ENCODE data around the gene MOCS2. TPM values are rescaled to one million over a fixed set of nuclear protein-coding genes. Genes with fewer than 3 reads are reported as not detected.

Gene MOCS2
- total and polyA plus RNA-seq, 4 donors = 25.3 to 71.0 (median 26.8) TPM

GRCh38 chr5:53076014-53076583 is 33.5 kb downstream of the MOCS2 start:
- no peak for DNase-seq
- WGBS, 2 donors = 86 to 94% methylated on average over 2 of the region's 2 CpGs
- H3K36me3 ChIP-seq (ENCODE audit: control insufficient read depth in 4 of 4, insufficient read depth in 4 of 4, low read length in 4 of 4) = peaks cover 0 to 17% (median 3%) of the 10 kb centered on the region in 4 donors

GRCh38 chr5:53073348-53073747 is 36.2 kb downstream of the MOCS2 start:
- H3K4me1 ChIP-seq (ENCODE audit: control insufficient read depth in 5 of 5, insufficient read depth in 5 of 5, low read length in 5 of 5) = peaks cover 0 to 2% (median 0%) of the 10 kb centered on the region in 5 donors
- H3K9ac ChIP-seq (ENCODE audit: insufficient read depth in 1 of 2, low read length in 2 of 2) = no peak overlapping the region
- no peak for DNase-seq
- H3K4me3 ChIP-seq = no peak overlapping the region
- no peak overlapping the region for H3K27ac ChIP-seq (ENCODE audit: low read depth in 1 of 2, low read length in 1 of 2)
- no peaks in the 10 kb centered on the region for H3K27me3 ChIP-seq (ENCODE audit: control insufficient read depth in 3 of 3, insufficient read depth in 3 of 3, low read length in 2 of 3)
- WGBS, 2 donors = 81 to 93% methylated on average over 2 of the region's 2 CpGs
- peaks cover 0 to 18% (median 3%) of the 10 kb centered on the region in 4 donors for H3K36me3 ChIP-seq (ENCODE audit: control insufficient read depth in 4 of 4, insufficient read depth in 4 of 4, low read length in 4 of 4)
- ATAC-seq (ENCODE audit: insufficient read depth, low FRiP score) = no peak
- peaks cover 0 to 2% (median 0%) of the 10 kb centered on the region in 4 donors for H3K9me3 ChIP-seq (ENCODE audit: control insufficient read depth in 4 of 4, insufficient read depth in 3 of 4, low read length in 3 of 4)
- no peak for TF ChIP-seq CTCF (IDR thresholded peaks at IDR 0.05; ENCODE audit: control extremely low read depth, extremely low read depth)

More at GRCh38 chr5:53076014-53076583, 33.5 kb downstream of the MOCS2 start:
- Histone ChIP-seq H3K9ac (ENCODE audit: insufficient read depth in 1 of 2, low read length in 2 of 2) (no peak overlapping the region), H3K4me3 (no peak overlapping the region), H3K9me3 (ENCODE audit: control insufficient read depth in 4 of 4, insufficient read depth in 3 of 4, low read length in 3 of 4) (peaks cover 0 to 2% (median 0%) of the 10 kb centered on the region in 4 donors), H3K27ac (ENCODE audit: low read depth in 1 of 2, low read length in 1 of 2) (no peak overlapping the region), H3K4me1 (ENCODE audit: control insufficient read depth in 5 of 5, insufficient read depth in 5 of 5, low read length in 5 of 5) (peaks cover 0 to 2% (median 0%) of the 10 kb centered on the region in 5 donors), H3K27me3 (ENCODE audit: control insufficient read depth in 3 of 3, insufficient read depth in 3 of 3, low read length in 2 of 3) (no peaks in the 10 kb centered on the region)
- ATAC-seq (ENCODE audit: insufficient read depth, low FRiP score) = no peak
- TF ChIP-seq CTCF (IDR thresholded peaks at IDR 0.05; ENCODE audit: control extremely low read depth, extremely low read depth) = no peak

GRCh38 chr5:53071738-53072137 is 37.8 kb downstream of the MOCS2 start:
- Histone ChIP-seq H3K27ac (ENCODE audit: low read depth in 1 of 2, low read length in 1 of 2) (no peak overlapping the region), H3K36me3 (ENCODE audit: control insufficient read depth in 4 of 4, insufficient read depth in 4 of 4, low read length in 4 of 4) (peaks cover 0 to 19% (median 3%) of the 10 kb centered on the region in 4 donors), H3K27me3 (ENCODE audit: control insufficient read depth in 3 of 3, insufficient read depth in 3 of 3, low read length in 2 of 3) (no peaks in the 10 kb centered on the region), H3K9me3 (ENCODE audit: control insufficient read depth in 4 of 4, insufficient read depth in 3 of 4, low read length in 3 of 4) (peaks cover 0 to 2% (median 0%) of the 10 kb centered on the region in 4 donors), H3K9ac (ENCODE audit: insufficient read depth in 1 of 2, low read length in 2 of 2) (no peak overlapping the region), H3K4me3 (no peak overlapping the region), H3K4me1 (ENCODE audit: control insufficient read depth in 5 of 5, insufficient read depth in 5 of 5, low read length in 5 of 5) (peaks cover 0 to 2% (median 0%) of the 10 kb centered on the region in 5 donors)
- WGBS, 2 donors = 80 to 93% methylated on average over 2 of the region's 2 CpGs
- DNase-seq (no peak), ATAC-seq (ENCODE audit: insufficient read depth, low FRiP score) (no peak)
- no peak for TF ChIP-seq CTCF (IDR thresholded peaks at IDR 0.05; ENCODE audit: control extremely low read depth, extremely low read depth)

All from lung (tissue), 12 donors.